DMS 273 (cell line): ENCODE data around the gene SKIDA1.
A peak's percentile ranks its signal among the peaks of the same experiment; 100 is the strongest.

Experiments used
- DNase-seq: peaks from one replicate; lab custom pipeline; 2025; ENCODE audit not compliant: unreplicated experiment; lab: John Stamatoyannopoulos, UW

The SKIDA1 gene

GRCh38 chr10:21502348-21502740, 23.1 kb downstream of the SKIDA1 start:
- no peak for DNase-seq

DNA sequence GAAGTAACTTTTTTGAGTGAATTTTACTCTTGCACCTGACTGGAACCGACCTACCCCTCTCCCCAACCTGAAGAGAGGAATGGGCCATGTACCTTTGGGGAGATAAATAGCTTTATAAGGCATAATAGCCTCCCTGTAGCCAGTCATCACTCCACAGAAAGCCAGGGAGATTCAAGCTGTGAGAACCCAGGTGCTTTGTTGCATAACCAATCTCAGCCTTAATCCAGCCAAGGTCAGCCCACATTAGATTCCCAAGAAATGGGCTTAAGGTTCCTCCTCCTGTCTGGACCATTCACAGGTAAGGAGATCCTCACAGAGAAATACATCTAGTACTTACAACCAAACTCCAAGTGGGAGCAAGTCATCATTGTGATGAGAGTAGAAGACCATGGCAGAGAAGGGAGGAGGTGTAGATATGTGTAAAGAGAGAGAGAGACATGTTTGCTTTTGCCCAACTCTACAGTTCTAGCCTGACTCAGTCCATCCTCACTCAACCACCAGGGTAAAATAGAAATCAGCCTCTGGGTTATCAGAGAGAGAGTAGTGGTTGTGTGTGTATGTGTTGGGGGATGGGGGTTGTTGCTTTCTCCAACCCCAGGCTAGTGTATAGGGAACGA, 23.6 kb downstream of the SKIDA1 start:
- no peak for DNase-seq

GRCh38 chr10:21501091-21501490, 24.4 kb downstream of the SKIDA1 start:
- DNase-seq, result no peak

- DNase-seq, result no peak
Measured at GRCh38 chr10:21500578-21500910, 24.9 kb downstream of the SKIDA1 start.

GRCh38 chr10:21499701-21500577, 25.5 kb downstream of the SKIDA1 start:
- no peak for DNase-seq

DNA sequence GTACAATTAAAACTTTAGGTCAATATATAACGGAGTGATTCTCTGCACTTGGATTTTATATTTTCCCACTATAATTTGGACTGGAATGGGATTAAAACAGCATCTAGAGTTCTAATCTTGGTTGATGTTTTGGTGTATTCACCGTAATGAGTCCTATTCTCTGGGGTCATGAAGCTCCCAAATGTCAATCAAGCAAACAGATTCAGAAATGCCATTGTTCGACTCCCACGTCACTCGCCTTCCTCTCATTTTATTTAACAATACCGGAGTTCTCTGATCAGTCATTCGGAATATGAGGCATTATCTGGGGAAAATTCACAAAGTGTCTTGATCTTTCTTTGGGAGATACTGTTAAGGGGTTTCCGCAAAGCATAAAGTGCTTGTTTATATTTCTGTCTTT, 26.5 kb downstream of the SKIDA1 start:
- no peak for DNase-seq

- no peak for DNase-seq
Measured at GRCh38 chr10:21498377-21498776, 27.1 kb downstream of the SKIDA1 start.

DNA sequence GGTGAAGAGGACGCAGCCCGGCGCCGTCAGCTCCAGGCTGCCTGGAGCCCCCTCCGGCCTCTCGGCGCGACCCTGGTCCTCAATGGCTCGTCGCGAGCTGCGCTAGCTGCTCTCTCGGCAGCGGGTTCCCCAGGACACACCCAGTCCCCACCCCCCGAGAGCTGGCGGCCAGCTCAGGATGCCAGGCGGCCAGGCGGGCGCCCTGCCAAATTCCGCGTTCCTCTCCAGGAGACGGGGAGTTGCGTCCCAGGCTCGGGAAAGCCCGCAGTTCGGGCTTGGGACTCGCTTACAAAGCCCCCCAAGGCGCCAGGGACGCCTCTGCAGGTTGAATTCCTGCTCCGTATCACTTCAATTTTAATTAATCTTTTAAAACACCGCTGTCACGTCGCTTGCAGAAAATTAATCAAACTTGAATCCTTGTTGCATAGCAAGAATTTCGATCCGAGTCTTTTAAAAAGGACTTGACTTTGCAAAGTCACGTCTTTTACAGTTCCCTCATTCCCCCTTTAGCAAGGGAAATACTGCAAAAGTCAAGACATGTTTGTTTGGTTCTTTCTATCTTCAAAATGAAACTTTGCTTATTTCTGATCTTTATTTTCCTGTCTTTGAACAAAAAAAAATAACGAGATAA, 28.2 kb downstream of the SKIDA1 start:
- peak; percentile 93 for DNase-seq

DNA sequence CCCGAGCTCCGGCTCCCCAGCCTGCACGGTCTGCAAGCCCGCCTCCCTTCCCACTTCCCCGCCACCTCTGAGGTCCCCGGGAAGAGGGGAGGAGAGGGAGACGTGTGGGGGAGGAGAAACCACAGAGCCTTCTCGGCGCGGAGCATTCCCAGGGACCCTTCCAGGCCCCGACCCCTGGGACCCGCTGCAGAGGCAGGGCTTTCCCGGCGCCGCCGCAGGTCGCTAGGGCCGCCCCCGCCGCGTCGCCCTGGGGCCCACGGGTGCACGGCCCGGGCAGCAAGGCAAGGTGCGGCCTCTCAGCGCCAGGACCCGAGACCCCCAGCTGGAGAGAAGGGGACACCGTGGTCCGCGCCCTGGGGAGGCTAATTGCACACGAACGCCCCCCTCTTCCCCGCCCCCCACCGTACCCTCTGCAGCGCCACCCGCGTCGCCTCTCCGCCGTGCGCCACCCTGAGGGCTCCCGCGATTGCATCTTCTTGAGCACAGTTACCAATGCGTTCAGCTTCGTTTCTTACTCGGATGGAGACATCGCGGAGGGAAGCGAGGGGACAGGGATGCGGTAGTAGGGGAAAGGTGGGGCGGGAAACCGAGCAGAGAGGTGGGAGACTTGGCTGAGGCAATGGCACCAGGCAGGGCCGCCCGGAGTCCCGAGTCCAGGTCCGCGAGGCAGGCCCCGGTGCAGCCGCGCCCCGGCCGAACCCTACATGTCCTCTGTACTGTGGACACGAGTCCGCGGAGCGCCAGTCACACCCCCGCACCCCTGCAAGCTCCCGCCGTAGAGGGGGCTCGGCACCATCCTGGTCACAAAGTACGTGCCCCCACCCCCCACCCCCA, 28.9 kb downstream of the SKIDA1 start:
- peak; percentile 70 for DNase-seq

DNA sequence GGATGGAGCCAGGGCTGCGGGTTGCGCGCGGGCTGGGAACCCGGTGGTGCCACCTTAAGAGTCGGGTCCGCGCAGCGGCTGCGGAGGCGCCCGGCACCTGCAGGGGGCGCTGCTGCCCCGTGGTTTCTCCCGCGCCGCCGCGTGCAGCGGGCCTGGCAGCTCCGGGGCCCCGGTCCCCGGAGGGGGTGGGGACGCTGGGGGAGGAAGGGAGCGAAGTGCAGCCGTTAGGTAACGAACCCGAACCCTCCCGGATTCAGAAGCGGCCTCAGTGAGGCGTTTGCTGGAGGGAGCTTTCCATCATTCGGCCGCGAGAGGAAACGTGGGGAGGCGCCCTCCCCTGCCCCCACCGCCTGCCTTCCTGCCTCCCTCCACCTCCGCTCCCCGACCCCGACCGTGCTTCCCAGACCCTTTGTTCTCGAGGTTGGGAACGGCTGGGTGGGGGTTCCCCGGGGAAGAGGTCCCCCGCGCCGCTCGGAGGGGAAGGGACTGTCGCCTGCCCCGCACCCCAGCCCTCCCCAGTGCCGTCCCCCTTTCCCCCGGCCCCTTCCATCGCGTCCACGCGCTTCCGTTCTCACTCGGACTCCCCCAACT, 29.6 kb downstream of the SKIDA1 start:
- peak; percentile 92 for DNase-seq

DNA sequence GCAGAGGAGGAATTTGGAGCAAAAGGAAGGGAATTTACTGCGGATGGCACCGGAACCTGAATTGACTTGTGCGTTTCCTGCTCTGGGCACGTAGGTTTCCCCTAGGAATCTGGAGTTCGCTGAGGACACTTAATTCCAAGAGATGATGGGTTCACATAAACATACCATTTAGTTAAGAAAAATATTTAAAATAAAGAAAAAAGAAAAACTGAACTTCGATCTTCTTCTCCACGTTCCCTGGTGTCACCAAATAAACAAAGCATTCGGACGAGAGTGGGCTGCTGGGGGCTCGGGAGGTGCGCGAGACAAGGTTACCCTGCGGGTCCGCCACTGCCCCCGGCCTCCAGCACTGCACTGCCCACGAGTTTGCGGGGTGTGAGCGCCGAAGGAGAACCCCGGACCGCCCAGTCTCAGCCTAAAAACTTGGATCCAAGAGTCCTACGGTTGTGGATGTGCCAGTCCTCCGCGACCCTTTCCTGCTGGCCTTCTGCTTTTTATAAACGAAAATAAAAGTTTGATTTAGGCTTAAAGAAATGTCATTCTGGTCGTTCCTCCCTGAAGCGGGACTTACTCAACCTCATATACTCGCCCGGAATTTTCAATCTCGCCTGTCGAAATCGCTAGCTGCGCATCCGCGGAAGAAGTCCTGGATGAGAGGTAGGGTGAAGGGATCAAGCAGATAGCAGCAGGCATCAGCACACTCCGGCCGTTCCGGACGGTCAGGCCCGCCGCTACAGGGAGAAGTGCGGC, 30.3 kb downstream of the SKIDA1 start:
- peak; percentile 34 for DNase-seq

DNA sequence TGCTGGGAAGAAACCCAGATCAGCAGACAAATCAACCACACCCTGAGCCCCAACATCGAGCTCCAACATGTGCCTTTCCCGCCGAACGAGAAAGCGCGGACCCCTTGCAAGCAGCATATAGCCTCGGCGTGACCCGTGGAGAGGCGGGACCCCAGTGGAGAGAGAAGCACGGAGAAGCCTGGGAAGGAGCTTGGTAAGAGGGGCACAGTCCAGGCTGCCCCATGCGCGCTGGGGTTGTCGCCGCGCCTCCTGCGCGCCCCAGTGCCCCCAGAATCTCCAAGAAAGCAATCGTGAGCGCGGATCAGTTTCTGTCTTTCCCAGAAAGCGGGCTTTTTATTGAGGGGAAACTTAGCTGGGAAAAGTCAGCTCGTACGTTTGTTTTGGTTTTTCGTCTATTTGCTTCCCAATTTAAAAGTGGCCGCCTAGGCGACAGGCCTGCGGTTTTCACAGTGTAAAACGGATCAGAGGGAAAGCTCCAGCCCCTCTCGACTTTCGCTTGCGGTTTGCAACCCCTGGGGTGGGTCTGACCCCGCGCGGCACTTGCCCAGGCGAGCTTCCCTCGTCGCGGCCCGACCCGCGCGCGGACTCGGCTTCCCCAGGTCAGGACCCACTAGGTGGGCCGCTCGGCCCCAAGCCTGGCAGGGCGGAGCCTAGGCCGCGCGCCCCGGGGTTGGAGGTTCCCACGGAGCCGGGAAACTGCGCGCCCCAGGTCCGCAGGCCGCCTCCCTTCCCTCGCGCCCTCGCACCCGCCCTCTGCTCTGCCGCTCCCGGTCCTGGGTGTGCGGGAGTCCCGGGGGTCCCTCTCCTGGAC, 31.1 kb downstream of the SKIDA1 start:
- peak; percentile 34 for DNase-seq

DNA sequence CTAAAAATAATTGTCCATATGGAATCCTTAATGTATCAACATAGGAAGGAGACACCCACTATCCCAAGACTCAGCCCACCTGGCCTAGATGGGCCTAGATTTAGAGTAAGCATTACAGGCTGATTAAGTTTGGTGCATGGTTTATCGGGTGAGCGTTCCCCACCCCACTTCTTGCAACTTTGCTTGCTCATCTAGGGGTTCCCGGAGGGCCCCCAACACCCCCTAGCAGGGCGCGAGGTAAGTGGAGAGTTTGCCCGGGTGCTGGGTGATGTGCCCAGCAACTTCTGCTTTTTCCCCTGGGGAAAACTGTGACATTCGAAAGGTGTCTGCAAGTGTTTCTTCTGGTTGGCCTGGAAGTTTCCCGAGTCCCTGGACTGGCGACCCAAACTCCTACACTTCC, 31.7 kb downstream of the SKIDA1 start:
- no peak for DNase-seq

DNA sequence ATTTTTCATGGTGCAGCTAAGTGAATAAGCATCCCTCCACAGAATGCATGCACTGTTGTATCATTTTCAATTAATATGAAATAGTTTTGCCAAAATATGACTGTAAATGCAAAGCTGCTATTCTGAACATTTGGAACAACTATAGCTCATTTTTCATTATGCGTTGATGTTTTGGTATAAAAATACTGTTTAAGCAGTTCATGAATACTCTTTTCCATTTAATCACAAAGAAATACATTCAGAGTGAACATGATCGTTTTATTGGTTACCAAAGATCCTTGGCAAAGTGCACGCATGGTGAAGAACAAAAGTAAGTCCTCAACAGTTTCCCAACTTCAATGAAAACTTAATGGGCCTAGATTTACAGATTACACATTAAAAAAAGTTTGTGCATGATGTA, 33.1 kb downstream of the SKIDA1 start:
- no peak for DNase-seq

GRCh38 chr10:21490711-21491105, 34.8 kb downstream of the SKIDA1 start:
- no peak for DNase-seq

DNA sequence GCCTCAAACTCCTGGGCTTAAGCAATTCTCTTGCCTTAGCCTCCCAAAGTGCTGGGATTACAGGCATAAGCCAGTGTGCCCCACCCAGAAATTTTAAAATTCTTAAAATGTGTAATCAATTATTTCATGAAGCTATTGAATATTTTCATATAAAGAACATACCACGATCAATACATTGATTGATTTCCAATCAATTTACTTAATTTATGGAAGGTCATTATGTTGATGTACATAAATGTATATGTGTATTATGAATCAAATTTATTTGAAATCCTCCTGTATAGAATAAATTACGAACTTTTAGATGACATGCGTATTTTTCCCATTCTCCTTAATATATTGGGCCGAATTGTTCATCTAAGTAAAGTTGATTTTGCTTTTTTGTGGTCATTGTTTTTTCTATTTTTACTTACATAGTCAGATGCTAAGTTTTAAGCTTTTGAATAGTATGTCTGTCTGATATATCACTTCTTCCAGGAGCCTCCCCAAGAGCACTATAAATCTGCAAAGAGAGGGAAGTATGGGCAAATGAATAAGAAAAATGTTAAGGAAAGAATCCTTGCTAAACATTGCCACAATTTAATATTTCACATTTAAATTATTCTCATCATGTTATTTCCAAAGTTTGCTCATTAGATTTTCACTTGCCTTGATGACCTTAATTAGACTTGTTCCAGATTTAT, 35.3 kb downstream of the SKIDA1 start:
- DNase-seq, result no peak

DNA sequence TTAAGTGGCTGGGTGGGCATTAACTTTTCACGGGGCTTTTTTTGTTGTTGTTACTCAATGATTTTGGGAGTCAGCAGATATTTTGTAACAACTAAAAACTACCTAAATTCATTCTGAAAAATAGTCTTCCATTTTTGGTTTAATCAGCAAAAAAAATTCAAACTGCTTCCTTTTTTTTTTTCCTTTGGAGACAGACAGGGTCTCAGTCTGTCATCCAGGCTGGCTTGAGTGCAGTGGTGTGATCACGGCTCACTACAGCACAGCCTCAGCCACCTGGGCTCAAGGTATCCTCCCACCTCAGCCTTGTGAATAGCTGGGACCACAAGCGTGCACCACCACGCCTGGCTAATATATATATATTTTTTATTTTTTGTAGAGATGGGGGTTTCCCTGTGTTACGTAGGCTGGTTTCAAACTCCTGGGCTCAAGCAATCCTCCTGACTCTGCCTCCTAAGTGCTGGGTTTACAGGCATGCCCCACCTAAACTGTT, 36.5 kb downstream of the SKIDA1 start:
- no peak for DNase-seq

DNA sequence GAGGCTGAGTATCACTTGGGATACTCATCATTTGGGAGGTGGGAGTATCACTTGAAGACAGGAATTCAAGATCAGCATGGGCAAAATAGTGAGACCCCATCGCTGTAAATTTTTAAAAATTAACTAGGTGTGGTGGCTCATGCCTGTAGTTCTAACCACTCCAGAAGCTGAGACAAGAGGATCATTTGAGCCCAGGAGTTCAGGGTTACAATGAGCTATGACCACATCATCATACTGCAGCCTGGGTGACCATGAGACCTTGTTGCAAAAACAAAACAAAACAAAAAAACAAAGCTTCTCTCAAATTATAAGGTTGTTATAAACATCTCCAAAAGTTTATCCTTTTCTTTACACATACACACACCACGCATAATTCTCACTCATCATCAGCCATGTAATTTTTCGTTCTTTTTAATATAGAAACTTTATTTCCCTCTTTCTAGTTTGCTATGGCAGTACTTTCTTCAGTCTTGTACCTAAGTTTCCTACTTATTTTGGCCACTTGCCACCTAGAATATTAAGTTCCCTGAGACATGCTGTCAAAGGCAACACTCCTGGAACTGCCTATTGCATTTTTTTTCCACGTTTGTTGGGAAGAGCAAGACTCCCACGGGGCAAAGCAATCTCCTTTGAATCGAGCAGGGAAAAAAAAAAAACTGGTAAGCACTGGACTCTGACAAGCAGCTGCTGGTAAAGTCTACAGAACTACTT, 37.1 kb downstream of the SKIDA1 start:
- DNase-seq, result peak; percentile 31
